Spleen (tissue), 11 donors: ENCODE data around the gene ALK. TPM values are rescaled to one million over a fixed set of nuclear protein-coding genes. Genes with fewer than 3 reads are reported as not detected.

Source experiments
- DNase-seq: peaks from one replicate; pipeline ENCODE4 v3.0.0-alpha.2; 2020
- H3K27ac ChIP-seq, 8 donors: fragments of 200-600 bp; sonication (generic) in 7 of 8; 1 replicate in 4 of 8; 2 replicates in 4 of 8; pipeline versions ENCODE4 v1.5.0 to v1.8.0; 2016 to 2021; ENCODE audit warnings: inconsistent platforms in 4 of 8, mild to moderate bottlenecking in 4 of 8, moderate library complexity in 1 of 8
- H3K27me3 ChIP-seq, 7 donors: fragments of 200-600 bp; sonication (generic) in 6 of 7; replicated peaks in 1 of 7; 1 replicate in 4 of 7; 2 replicates in 3 of 7; pipeline versions ENCODE4 v1.5.0 to v1.8.0; 2016 to 2021; ENCODE audit warnings: inconsistent platforms in 3 of 7, mild to moderate bottlenecking in 1 of 7
- H3K36me3 ChIP-seq, 6 donors: fragments of 200-600 bp; sonication (generic) in 5 of 6; 1 replicate in 4 of 6; 2 replicates in 2 of 6; pipeline versions ENCODE4 v1.5.0 to v1.8.0; 2016 to 2021; ENCODE audit warnings: inconsistent platforms in 2 of 6
- H3K4me1 ChIP-seq, 6 donors: fragments of 200-600 bp; sonication (generic) in 5 of 6; 1 replicate in 3 of 6; 2 replicates in 3 of 6; pipeline versions ENCODE4 v1.5.0 to v1.8.0; 2016 to 2021; ENCODE audit warnings: inconsistent platforms in 3 of 6
- H3K4me3 ChIP-seq, 8 donors: fragments of 200-600 bp; sonication (generic) in 7 of 8; 1 replicate in 4 of 8; 2 replicates in 4 of 8; pipeline versions ENCODE4 v1.5.0 to v1.8.0; 2016 to 2021; ENCODE audit warnings: inconsistent platforms in 4 of 8, mild to moderate bottlenecking in 4 of 8, moderate library complexity in 2 of 8
- H3K9me3 ChIP-seq, 8 donors: fragments of 200-600 bp; sonication (generic) in 7 of 8; 1 replicate in 4 of 8; 2 replicates in 4 of 8; pipeline versions ENCODE4 v1.5.0 to v1.8.0; 2016 to 2021; ENCODE audit warnings: inconsistent platforms in 4 of 8
- CTCF ChIP-seq, 11 experiments: fragments of 200-600 bp in 7 of 11; fragments of 450-650 bp in 4 of 11; sonication (generic) in 4 of 11; IDR thresholded peaks in 8 of 11; conservative IDR thresholded peaks in 3 of 11; 1 replicate in 7 of 11; 2 replicates in 4 of 11; pipeline versions ENCODE4 v1.4.0 to v1.8.0; 2016 to 2021; ENCODE audit warnings: antibody characterized with exemption in 11 of 11, inconsistent platforms in 4 of 11, mild to moderate bottlenecking in 1 of 11
- POLR2A ChIP-seq, 3 donors: fragments of 450-650 bp; IDR thresholded peaks; one replicate each; pipeline ENCODE4 v1.5.1; 2017; ENCODE audit warnings: antibody characterized with exemption in 3 of 3, mild to moderate bottlenecking in 1 of 3
- POLR2AphosphoS5 ChIP-seq, 3 donors: sonication (generic); formaldehyde crosslinking; IDR thresholded peaks; one replicate each; pipeline ENCODE4 v1.5.1; 2017; ENCODE audit warnings: antibody characterized with exemption in 3 of 3
- WGBS, 5 donors: extraction: QIAGEN DNeasy Blood & Tissue Kit in 3 of 5; methylation state at CpG; one replicate each; pipeline versions ENCODE4 v1.1.5 to v1.1.7; 2013 to 2018; 5-methylcytosine and 5-hydroxymethylcytosine counted together
- intact Hi-C: fragments of 100-400 bp; cut with DNase I; formaldehyde crosslinking; loops from one replicate; pipeline ENCODE4 v1.15.0; 2023; ENCODE audit warnings: low total_unique reads
- polyA plus RNA-seq, 3 donors: library from polyadenylated mRNA; stranded (reverse); fragments of 200-250 nt; gene quantifications; one replicate each; pipeline ENCODE4 v1.2.1, GENCODE V29; 2013
- total RNA-seq, 7 donors: library from RNA; depleted of rRNA in 3 of 7; stranded (reverse); fragments of >200 nt in 3 of 7; fragmentation: NEBNext Ultra II Directional in 4 of 7; extraction: Animal tissue kit (Norgen Biotek cat#: 25700) in 4 of 7; gene quantifications; one replicate each; pipeline versions ENCODE4 v1.1.0 to v1.2.1, GENCODE V29; 2016 to 2021
- donor health status: healthy with polysubstance abuse.
- donor health status: DM: no; HTN: no; CAD: no; lungs with moderate emphysema.
- donor health status: DM: no; HTN: no; CAD: no.
- donor health status: Bipolar disorder and iron deficiency.
- donor health status: healthy.
- donor health status: DM: no; HTN: no; CAD: no.
- donor health status: DM: yes; HTN: yes; CAD: no.

Gene ALK
- total and polyA plus RNA-seq, 10 donors = 0.03 to 0.28 (median 0.06) TPM; not detected in 7

- intact Hi-C loops = no loop called here
- 87 to 97% (median 96%) methylated on average over 1 of the region's 1 CpG for WGBS, 5 donors
Observed at GRCh38 chr2:29353403-29353991, 567.9 kb downstream of the ALK start.

DNA sequence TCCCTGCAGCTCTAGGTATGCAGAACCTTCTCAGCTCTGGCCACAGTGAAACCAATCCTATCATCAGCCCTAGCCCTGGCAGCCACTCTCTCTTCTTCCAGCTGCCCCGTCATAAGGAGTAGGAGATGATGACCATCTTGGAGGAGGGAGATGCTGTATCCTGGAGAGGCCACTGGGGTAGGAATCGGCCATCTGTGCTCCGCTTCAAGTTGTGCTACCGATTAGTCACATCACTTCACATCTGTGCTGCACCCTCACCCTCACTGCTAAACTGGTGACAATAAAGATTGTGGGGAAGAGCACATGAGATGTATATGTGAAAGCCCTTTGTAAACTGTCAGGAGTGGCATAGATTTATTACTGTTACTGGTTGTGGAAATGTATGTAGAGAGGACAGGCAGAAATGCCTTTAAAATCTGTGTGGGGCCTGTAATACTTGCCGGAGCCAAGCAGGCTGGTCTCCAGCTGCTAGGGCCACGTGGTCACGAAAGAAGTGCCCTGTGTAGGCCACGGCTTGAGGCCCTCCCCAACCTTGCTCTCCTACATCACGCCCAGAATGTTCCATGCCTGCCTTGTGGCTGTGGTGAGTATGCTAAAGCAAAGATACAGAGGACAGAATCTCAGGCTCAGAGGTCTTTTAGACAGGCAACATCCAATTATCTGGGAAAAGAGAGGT is 569.3 kb downstream of the ALK start:
- 78 to 93% (median 86%) methylated on average over 9 of the region's 9 CpGs for WGBS, 5 donors
- Histone ChIP-seq H3K9me3 (no peaks in the 10 kb centered on the region), H3K4me1 (no peaks in the 10 kb centered on the region), H3K4me3 (no peak overlapping the region), H3K27ac (no peak overlapping the region), H3K27me3 (no peaks in the 10 kb centered on the region), H3K36me3 (no peaks in the 10 kb centered on the region)
- intact Hi-C loops = no loop called here
- no peak for TF ChIP-seq POLR2A (IDR thresholded peaks at IDR 0.05)
- no peak for TF ChIP-seq CTCF (IDR thresholded peaks at IDR 0.05 in 8 of 11, conservative IDR thresholded peaks at IDR 0.05 in 3 of 11)
- TF ChIP-seq POLR2AphosphoS5 (IDR thresholded peaks at IDR 0.05) = no peak
- DNase-seq = no peak

More at GRCh38 chr2:29353403-29353991, 567.9 kb downstream of the ALK start:
- no peak for TF ChIP-seq CTCF (IDR thresholded peaks at IDR 0.05 in 8 of 11, conservative IDR thresholded peaks at IDR 0.05 in 3 of 11)
- TF ChIP-seq POLR2AphosphoS5 (IDR thresholded peaks at IDR 0.05) = no peak
- TF ChIP-seq POLR2A (IDR thresholded peaks at IDR 0.05) = no peak
- no peak for DNase-seq
- Histone ChIP-seq H3K4me1 (no peaks in the 10 kb centered on the region), H3K27me3 (no peaks in the 10 kb centered on the region), H3K27ac (no peak overlapping the region), H3K9me3 (no peaks in the 10 kb centered on the region), H3K4me3 (no peak overlapping the region), H3K36me3 (no peaks in the 10 kb centered on the region)

- intact Hi-C loops = no loop called here
- TF ChIP-seq POLR2AphosphoS5 (IDR thresholded peaks at IDR 0.05) = no peak
- TF ChIP-seq CTCF (IDR thresholded peaks at IDR 0.05 in 8 of 11, conservative IDR thresholded peaks at IDR 0.05 in 3 of 11) = no peak
- TF ChIP-seq POLR2A (IDR thresholded peaks at IDR 0.05) = no peak
- no peak for DNase-seq
- WGBS, 5 donors = 78 to 93% (median 89%) methylated on average over 5 of the region's 5 CpGs
- Histone ChIP-seq H3K4me1 (no peaks in the 10 kb centered on the region), H3K27ac (no peak overlapping the region), H3K4me3 (no peak overlapping the region), H3K9me3 (no peaks in the 10 kb centered on the region), H3K27me3 (no peaks in the 10 kb centered on the region), H3K36me3 (no peaks in the 10 kb centered on the region)
Observed at GRCh38 chr2:29351248-29351647, 570.1 kb downstream of the ALK start.

GRCh38 chr2:29349316-29350030 is 571.9 kb downstream of the ALK start:
- no peak for DNase-seq
- intact Hi-C loops = no loop called here
- Histone ChIP-seq H3K36me3 (no peaks in the 10 kb centered on the region), H3K27ac (no peak overlapping the region), H3K4me1 (no peaks in the 10 kb centered on the region), H3K27me3 (peaks cover 0 to 4% (median 0%) of the 10 kb centered on the region in 7 donors), H3K4me3 (no peak overlapping the region), H3K9me3 (no peaks in the 10 kb centered on the region)
- 86 to 94% (median 90%) methylated on average over 5 of the region's 5 CpGs for WGBS, 5 donors
- TF ChIP-seq CTCF (IDR thresholded peaks at IDR 0.05 in 8 of 11, conservative IDR thresholded peaks at IDR 0.05 in 3 of 11) = no peak
- TF ChIP-seq POLR2AphosphoS5 (IDR thresholded peaks at IDR 0.05) = no peak
- TF ChIP-seq POLR2A (IDR thresholded peaks at IDR 0.05) = no peak
